Testis (tissue), 3 donors: Measurements from ENCODE around the gene SRPK1. TPM values are rescaled to one million over a fixed set of nuclear protein-coding genes. Genes with fewer than 3 reads are reported as not detected.

Experiments
- DNase-seq: peaks from one replicate; pipeline ENCODE4 v3.0.0-alpha.2; 2019
- H3K27ac ChIP-seq, 2 donors: fragments of 200-600 bp; sonication (generic); one replicate each; pipeline ENCODE4 v1.5.1; 2019
- H3K27me3 ChIP-seq: fragments of 200-600 bp; sonication (generic); one replicate; pipeline ENCODE4 v1.5.1; 2019
- H3K36me3 ChIP-seq: fragments of 200-600 bp; sonication (generic); one replicate; pipeline ENCODE4 v1.5.1; 2017; ENCODE audit warnings: low read depth; ENCODE audit errors: missing control alignments
- H3K4me1 ChIP-seq: fragments of 200-600 bp; sonication (generic); one replicate; pipeline ENCODE4 v1.5.1; 2019
- H3K4me3 ChIP-seq, 2 donors: fragments of 200-600 bp; sonication (generic); one replicate each; pipeline ENCODE4 v1.5.1; 2017 to 2019
- H3K9me3 ChIP-seq: fragments of 200-600 bp; sonication (generic); one replicate; pipeline ENCODE4 v1.5.1; 2017
- CTCF ChIP-seq, 3 experiments: fragments of 450-650 bp in 2 of 3; fragments of 200-600 bp in 1 of 3; sonication (generic) in 1 of 3; IDR thresholded peaks; one replicate each; pipeline ENCODE4 v1.5.1; 2016 to 2019; ENCODE audit warnings: antibody characterized with exemption in 3 of 3, mild to moderate bottlenecking in 2 of 3, moderate library complexity in 1 of 3
- POLR2A ChIP-seq: fragments of 450-650 bp; IDR thresholded peaks from one replicate; pipeline ENCODE4 v1.6.1; 2017; ENCODE audit warnings: antibody characterized with exemption, mild to moderate bottlenecking, moderate library complexity
- WGBS, 2 donors: methylation state at CpG; one replicate each; pipeline ENCODE4 v1.1.5; 2018; 5-methylcytosine and 5-hydroxymethylcytosine counted together
- intact Hi-C: fragments of 100-400 bp; cut with DNase I; formaldehyde crosslinking; loops from one replicate; pipeline ENCODE4 v1.15.1; 2023; ENCODE audit warnings: low total_unique reads
- polyA plus RNA-seq: library from polyadenylated mRNA; stranded (reverse); fragments of 350-450 nt; fragmentation: Illumina TruSeq; extraction: RNeasy Lipid Tissue Mini Kit (QIAGEN cat#74804); gene quantifications from one replicate; pipeline ENCODE4 v1.2.3, GENCODE V29; 2014; ENCODE audit warnings: low read depth, low replicate concordance; ENCODE audit not compliant: insufficient read depth
- total RNA-seq, 2 donors: library from RNA; depleted of rRNA; stranded (reverse); fragments of >200 nt; gene quantifications; one replicate each; pipeline ENCODE4 v1.2.3, GENCODE V29; 2016

SRPK1 gene
- total and polyA plus RNA-seq, 3 donors from 2014 or later = 77.3 to 86.3 (median 84.6) TPM

DNA sequence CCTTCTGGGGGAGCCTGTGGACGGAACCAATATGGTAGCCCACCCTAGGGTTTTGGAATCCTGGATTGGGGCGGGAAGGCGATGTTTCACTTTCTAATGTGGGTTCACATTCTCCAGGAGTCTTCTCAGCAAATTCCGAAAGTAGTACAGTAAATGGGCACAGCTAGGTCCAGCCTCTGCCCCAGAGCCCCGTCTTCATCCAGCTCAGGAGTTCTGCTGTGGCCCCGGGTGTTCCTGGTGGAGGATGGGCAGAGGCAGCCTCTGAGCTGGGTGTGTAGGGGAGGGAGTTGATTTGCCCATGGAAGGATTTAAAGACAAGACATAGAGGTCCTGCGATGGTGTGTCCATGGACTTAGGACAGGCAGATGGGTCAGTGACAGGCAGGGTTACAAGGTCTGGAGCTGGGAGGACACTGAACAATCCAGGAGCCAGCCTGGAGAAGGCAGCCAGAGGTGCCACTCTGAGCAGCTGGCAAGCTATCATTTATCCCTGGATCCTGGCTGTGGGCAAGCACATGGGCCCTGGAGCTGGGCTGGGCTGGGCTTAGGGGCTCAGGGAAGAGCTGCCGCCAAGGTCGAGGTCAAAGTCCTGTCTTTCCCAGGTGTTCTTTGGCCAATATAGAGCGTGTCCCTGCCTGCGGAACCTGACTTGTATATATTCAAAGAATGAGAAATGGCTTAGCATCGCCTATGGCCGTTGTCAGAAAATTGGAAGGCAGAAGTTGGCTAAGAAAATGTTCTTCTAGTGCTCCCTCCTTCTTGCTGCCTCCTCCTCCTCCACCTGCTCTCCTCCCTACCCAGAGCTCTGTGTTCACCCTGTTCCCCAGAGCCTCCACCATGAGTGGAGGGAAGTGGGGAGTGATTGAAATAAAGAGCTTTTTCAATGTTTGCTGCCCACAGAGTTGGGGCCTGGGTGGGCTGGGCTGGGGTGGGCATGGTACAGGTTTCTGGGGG is 133.4 kb downstream of the SRPK1 start:
- DNase-seq = no peak
- WGBS, 2 donors = 68 to 76% methylated on average over 13 of the region's 13 CpGs
- Histone ChIP-seq H3K4me3 (peak overlapping the region; percentile 24 to 40), H3K9me3 (no peaks in the 10 kb centered on the region), H3K36me3 (no peaks in the 10 kb centered on the region), H3K4me1 (no peaks in the 10 kb centered on the region), H3K27me3 (no peaks in the 10 kb centered on the region), H3K27ac (no peak overlapping the region)
- TF ChIP-seq POLR2A (no peak), CTCF (IDR thresholded peaks at IDR 0.05) (no peak)
- intact Hi-C loops = loop anchor here (1.0 kb wide), 1 partner anchor 11 kb away; no protein-coding TSS in a partner anchor

DNA sequence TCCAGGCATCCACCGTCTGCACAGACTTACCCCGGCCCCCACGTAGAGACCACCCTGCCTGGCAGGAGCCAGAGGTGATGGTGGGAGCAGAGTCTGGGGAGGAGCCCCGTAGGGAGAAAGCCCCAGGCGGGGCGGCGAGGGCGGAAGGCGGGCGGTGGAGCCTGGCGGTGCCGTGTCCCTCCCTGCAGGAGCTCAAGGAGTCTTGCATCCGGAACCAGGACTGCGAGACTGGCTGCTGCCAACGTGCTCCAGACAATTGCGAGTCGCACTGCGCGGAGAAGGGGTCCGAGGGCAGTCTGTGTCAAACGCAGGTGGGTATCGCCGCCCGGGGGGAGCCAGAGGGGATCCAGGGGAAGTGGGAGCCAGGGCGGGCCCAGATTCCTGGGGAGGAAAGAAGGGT is 134.1 kb downstream of the SRPK1 start:
- DNase-seq = no peak
- Histone ChIP-seq H3K9me3 (no peaks in the 10 kb centered on the region), H3K4me1 (no peaks in the 10 kb centered on the region), H3K27me3 (no peaks in the 10 kb centered on the region), H3K27ac (no peak overlapping the region), H3K4me3 (peak overlapping the region; percentile 24 to 40), H3K36me3 (no peaks in the 10 kb centered on the region)
- TF ChIP-seq CTCF (IDR thresholded peaks at IDR 0.05) (no peak), POLR2A (no peak)
- intact Hi-C loops = loop anchor here (1.0 kb wide), 1 partner anchor 11 kb away; no protein-coding TSS in a partner anchor
- WGBS, 2 donors = 19 to 38% methylated on average over 25 of the region's 25 CpGs

- no peak overlapping the region for H3K4me3 ChIP-seq
- no peak for DNase-seq
- no peaks in the 10 kb centered on the region for H3K36me3 ChIP-seq
- WGBS, 2 donors = 56 to 65% methylated on average over 2 of the region's 2 CpGs
- intact Hi-C loops = no loop called here
- no peak overlapping the region for H3K27ac ChIP-seq
- no peaks in the 10 kb centered on the region for H3K9me3 ChIP-seq
- TF ChIP-seq CTCF (IDR thresholded peaks at IDR 0.05) = no peak
- H3K27me3 ChIP-seq = no peaks in the 10 kb centered on the region
- H3K4me1 ChIP-seq = no peaks in the 10 kb centered on the region
Observed at GRCh38 chr6:35786272-35786671, 134.6 kb downstream of the SRPK1 start.

- intact Hi-C loops = no loop called here
- TF ChIP-seq CTCF (IDR thresholded peaks at IDR 0.05) (no peak), POLR2A (no peak)
Observed at GRCh38 chr6:35784200-35784599, 136.7 kb downstream of the SRPK1 start.

More at GRCh38 chr6:35784200-35784599, 136.7 kb downstream of the SRPK1 start:
- Histone ChIP-seq H3K27ac (no peak overlapping the region), H3K36me3 (no peaks in the 10 kb centered on the region), H3K4me1 (no peaks in the 10 kb centered on the region), H3K27me3 (no peaks in the 10 kb centered on the region), H3K4me3 (no peak overlapping the region), H3K9me3 (no peaks in the 10 kb centered on the region)
- no peak for DNase-seq
- 73 to 79% methylated on average over 2 of the region's 2 CpGs for WGBS, 2 donors

Other genes starting within 250 kb of the SRPK1 start
- gene FKBP5, start 232.2 kb downstream of the SRPK1 start, total RNA-seq = 100 to 1,000 TPM; 156 to 185 TPM
- gene FKBP5, start 232.2 kb downstream of the SRPK1 start, polyA plus RNA-seq = 86.8 TPM
- 100 to 1,000 TPM in 1 of 2 donors, 10 to 100 TPM in 1; 46.8 to 104 TPM for gene ARMC12, start 184.1 kb downstream of the SRPK1 start, total RNA-seq
- 84.9 TPM for gene ARMC12, start 184.1 kb downstream of the SRPK1 start, polyA plus RNA-seq
- gene CLPSL2, start 144.5 kb downstream of the SRPK1 start, total RNA-seq = not detected
- not detected for gene CLPSL2, start 144.5 kb downstream of the SRPK1 start, polyA plus RNA-seq
- not detected for gene CLPSL1, start 140.1 kb downstream of the SRPK1 start, total RNA-seq
- not detected for gene CLPSL1, start 140.1 kb downstream of the SRPK1 start, polyA plus RNA-seq
- 1 to 10 TPM in 1 of 2 donors, not detected in 1; 1.2 TPM for gene CLPS, start 123.8 kb downstream of the SRPK1 start, total RNA-seq
- not detected for gene CLPS, start 123.8 kb downstream of the SRPK1 start, polyA plus RNA-seq
- under 1 TPM; 0.24 to 0.50 TPM for gene LHFPL5, start 115.7 kb downstream of the SRPK1 start, total RNA-seq
- not detected for gene LHFPL5, start 115.7 kb downstream of the SRPK1 start, polyA plus RNA-seq
- gene SLC26A8, start 103.5 kb upstream of the SRPK1 start, total RNA-seq = 10 to 100 TPM; 52.0 to 66.9 TPM
- 160 TPM for gene SLC26A8, start 103.5 kb upstream of the SRPK1 start, polyA plus RNA-seq
- 10 to 100 TPM; 57.3 to 58.3 TPM for gene MAPK14, start 106.7 kb upstream of the SRPK1 start, total RNA-seq
- 21.8 TPM for gene MAPK14, start 106.7 kb upstream of the SRPK1 start, polyA plus RNA-seq
- 10 to 100 TPM; 57.5 to 61.7 TPM for gene MAPK13, start 209.4 kb upstream of the SRPK1 start, total RNA-seq
- 109 TPM for gene MAPK13, start 209.4 kb upstream of the SRPK1 start, polyA plus RNA-seq